ENCODE measurements around the gene THAP11. TPM values are rescaled to one million over a fixed set of nuclear protein-coding genes. Genes with fewer than 3 reads are reported as not detected.

Gene THAP11
- total RNA-seq: 10 to 100 TPM; 42.1 to 51.4 (median 43.1) TPM

- DNase-seq: peak; percentile 89
- Mint-ChIP-seq H3K4me3 (peak within 1 kb of the TSS; percentile 93), H3K9me3 (no peaks in the 10 kb centered on the region), H3K4me1 (ENCODE audit: low read depth) (peaks cover 39% of the 10 kb centered on the region), H3K36me3 (ENCODE audit: insufficient read depth) (no peaks in the 10 kb centered on the region), H3K27me3 (ENCODE audit: low read depth) (no peaks in the 10 kb centered on the region)
- peak; percentile 56 to 59 for ATAC-seq
Observed at GRCh38 chr16:67841816-67842508, at the start of gene THAP11. Gene THAP11 (plus strand): TSS chr16:67842320. CDS start chr16:67842555, 235 bp downstream.

- Mint-ChIP-seq H3K4me1 (ENCODE audit: low read depth) (peaks cover 34% of the 10 kb centered on the region), H3K4me3 (no peak overlapping the region), H3K27me3 (ENCODE audit: low read depth) (no peaks in the 10 kb centered on the region), H3K36me3 (ENCODE audit: insufficient read depth) (peaks cover 25% of the 10 kb centered on the region), H3K9me3 (no peaks in the 10 kb centered on the region)
- DNase-seq: no peak
- ATAC-seq: no peak
Observed at GRCh38 chr16:67796099-67796718, 45.9 kb upstream of the THAP11 start.

- H3K9me3 Mint-ChIP-seq: no peaks in the 10 kb centered on the region
- H3K27me3 Mint-ChIP-seq (ENCODE audit: low read depth): no peaks in the 10 kb centered on the region
- DNase-seq (no peak), ATAC-seq (no peak)
- peaks cover 68% of the 10 kb centered on the region for H3K4me1 Mint-ChIP-seq (ENCODE audit: low read depth)
- H3K4me3 Mint-ChIP-seq: no peak overlapping the region
- peaks cover 33% of the 10 kb centered on the region for H3K36me3 Mint-ChIP-seq (ENCODE audit: insufficient read depth)
Observed at GRCh38 chr16:67800338-67800926, 41.7 kb upstream of the THAP11 start.

GRCh38 chr16:67801241-67801640, 40.9 kb upstream of the THAP11 start:
- no peak overlapping the region for H3K4me3 Mint-ChIP-seq
- peaks cover 32% of the 10 kb centered on the region for H3K36me3 Mint-ChIP-seq (ENCODE audit: insufficient read depth)
- H3K27me3 Mint-ChIP-seq (ENCODE audit: low read depth): no peaks in the 10 kb centered on the region
- no peak for ATAC-seq
- H3K4me1 Mint-ChIP-seq (ENCODE audit: low read depth): peaks cover 70% of the 10 kb centered on the region
- DNase-seq: no peak
- H3K9me3 Mint-ChIP-seq: no peaks in the 10 kb centered on the region

- no peak for ATAC-seq
- Mint-ChIP-seq H3K27me3 (ENCODE audit: low read depth) (no peaks in the 10 kb centered on the region), H3K36me3 (ENCODE audit: insufficient read depth) (peaks cover 30% of the 10 kb centered on the region), H3K4me3 (no peak overlapping the region), H3K4me1 (ENCODE audit: low read depth) (peaks cover 67% of the 10 kb centered on the region), H3K9me3 (no peaks in the 10 kb centered on the region)
- DNase-seq: peak; percentile 21
Observed at GRCh38 chr16:67801883-67802282, 40.2 kb upstream of the THAP11 start.

- Mint-ChIP-seq H3K4me1 (ENCODE audit: low read depth) (peaks cover 60% of the 10 kb centered on the region), H3K9me3 (no peaks in the 10 kb centered on the region), H3K27me3 (ENCODE audit: low read depth) (no peaks in the 10 kb centered on the region), H3K36me3 (ENCODE audit: insufficient read depth) (peaks cover 24% of the 10 kb centered on the region), H3K4me3 (no peak overlapping the region)
- ATAC-seq (no peak), DNase-seq (no peak)
Observed at GRCh38 chr16:67803894-67804293, 38.2 kb upstream of the THAP11 start.

GRCh38 chr16:67804853-67805542, 37.1 kb upstream of the THAP11 start:
- ATAC-seq (no peak), DNase-seq (no peak)
- peak overlapping the region; percentile 89 for H3K4me3 Mint-ChIP-seq
- peaks cover 56% of the 10 kb centered on the region for H3K4me1 Mint-ChIP-seq (ENCODE audit: low read depth)
- H3K36me3 Mint-ChIP-seq (ENCODE audit: insufficient read depth): peaks cover 20% of the 10 kb centered on the region
- no peaks in the 10 kb centered on the region for H3K27me3 Mint-ChIP-seq (ENCODE audit: low read depth)
- no peaks in the 10 kb centered on the region for H3K9me3 Mint-ChIP-seq

- no peaks in the 10 kb centered on the region for H3K27me3 Mint-ChIP-seq (ENCODE audit: low read depth)
- H3K9me3 Mint-ChIP-seq: no peaks in the 10 kb centered on the region
- peak overlapping the region; percentile 89 for H3K4me3 Mint-ChIP-seq
- peaks cover 11% of the 10 kb centered on the region for H3K36me3 Mint-ChIP-seq (ENCODE audit: insufficient read depth)
- H3K4me1 Mint-ChIP-seq (ENCODE audit: low read depth): peaks cover 47% of the 10 kb centered on the region
- ATAC-seq (no peak), DNase-seq (no peak)
Observed at GRCh38 chr16:67805718-67806427, 36.2 kb upstream of the THAP11 start.

GRCh38 chr16:67806428-67807147, 35.5 kb upstream of the THAP11 start, which contains the start of the genes RANBP10 and TSNAXIP1:
Gene RANBP10 (minus strand): TSS chr16:67806560. CDS start chr16:67806536, 24 bp downstream.
Gene TSNAXIP1 (plus strand): TSS chr16:67806889. CDS start chr16:67807150, 261 bp downstream.
- ATAC-seq: peak; percentile 96 to 97
- peak; percentile 93 for DNase-seq
- Mint-ChIP-seq H3K4me3 (peak within 1 kb of the TSS; percentile 89), H3K27me3 (ENCODE audit: low read depth) (no peaks in the 10 kb centered on the region), H3K9me3 (no peaks in the 10 kb centered on the region), H3K4me1 (ENCODE audit: low read depth) (peaks cover 40% of the 10 kb centered on the region), H3K36me3 (ENCODE audit: insufficient read depth) (peaks cover 6% of the 10 kb centered on the region)

- Mint-ChIP-seq H3K36me3 (ENCODE audit: insufficient read depth) (peaks cover 6% of the 10 kb centered on the region), H3K4me3 (peak overlapping the region; percentile 89), H3K4me1 (ENCODE audit: low read depth) (peaks cover 34% of the 10 kb centered on the region), H3K27me3 (ENCODE audit: low read depth) (no peaks in the 10 kb centered on the region), H3K9me3 (no peaks in the 10 kb centered on the region)
- DNase-seq (no peak), ATAC-seq (no peak)
Observed at GRCh38 chr16:67807148-67807682, 34.9 kb upstream of the THAP11 start.

GRCh38 chr16:67811899-67812298, 30.2 kb upstream of the THAP11 start:
- no peak overlapping the region for H3K4me3 Mint-ChIP-seq
- H3K9me3 Mint-ChIP-seq: no peaks in the 10 kb centered on the region
- no peaks in the 10 kb centered on the region for H3K27me3 Mint-ChIP-seq (ENCODE audit: low read depth)
- DNase-seq (no peak), ATAC-seq (no peak)
- no peaks in the 10 kb centered on the region for H3K36me3 Mint-ChIP-seq (ENCODE audit: insufficient read depth)
- H3K4me1 Mint-ChIP-seq (ENCODE audit: low read depth): peaks cover 5% of the 10 kb centered on the region

GRCh38 chr16:67814567-67814966, 27.6 kb upstream of the THAP11 start:
- Mint-ChIP-seq H3K36me3 (ENCODE audit: insufficient read depth) (no peaks in the 10 kb centered on the region), H3K9me3 (no peaks in the 10 kb centered on the region), H3K4me1 (ENCODE audit: low read depth) (peaks cover 2% of the 10 kb centered on the region), H3K4me3 (no peak overlapping the region), H3K27me3 (ENCODE audit: low read depth) (no peaks in the 10 kb centered on the region)
- no peak for DNase-seq
- no peak for ATAC-seq

- H3K4me1 Mint-ChIP-seq (ENCODE audit: low read depth): peaks cover 2% of the 10 kb centered on the region
- no peak for DNase-seq
- H3K27me3 Mint-ChIP-seq (ENCODE audit: low read depth): no peaks in the 10 kb centered on the region
- H3K4me3 Mint-ChIP-seq: no peak overlapping the region
- H3K36me3 Mint-ChIP-seq (ENCODE audit: insufficient read depth): no peaks in the 10 kb centered on the region
- ATAC-seq: no peak
- H3K9me3 Mint-ChIP-seq: no peaks in the 10 kb centered on the region
Observed at GRCh38 chr16:67820608-67821259, 21.4 kb upstream of the THAP11 start.

All from activated T-cell treated with anti-CD3 and anti-CD28 coated beads, Interleukin-2, amount 50 U/mL, for 4 hours (primary cell).